Measurements from ENCODE around the gene UBQLNL. TPM values are rescaled to one million over a fixed set of nuclear protein-coding genes. Genes with fewer than 3 reads are reported as not detected.

The UBQLNL gene
- total and polyA plus RNA-seq, 10 of the 15 experiments (the other 5 are each of a cell fraction or from before 2014, with no cell fraction given) = 0.13 to 1.6 (median 0.37) TPM

DNA sequence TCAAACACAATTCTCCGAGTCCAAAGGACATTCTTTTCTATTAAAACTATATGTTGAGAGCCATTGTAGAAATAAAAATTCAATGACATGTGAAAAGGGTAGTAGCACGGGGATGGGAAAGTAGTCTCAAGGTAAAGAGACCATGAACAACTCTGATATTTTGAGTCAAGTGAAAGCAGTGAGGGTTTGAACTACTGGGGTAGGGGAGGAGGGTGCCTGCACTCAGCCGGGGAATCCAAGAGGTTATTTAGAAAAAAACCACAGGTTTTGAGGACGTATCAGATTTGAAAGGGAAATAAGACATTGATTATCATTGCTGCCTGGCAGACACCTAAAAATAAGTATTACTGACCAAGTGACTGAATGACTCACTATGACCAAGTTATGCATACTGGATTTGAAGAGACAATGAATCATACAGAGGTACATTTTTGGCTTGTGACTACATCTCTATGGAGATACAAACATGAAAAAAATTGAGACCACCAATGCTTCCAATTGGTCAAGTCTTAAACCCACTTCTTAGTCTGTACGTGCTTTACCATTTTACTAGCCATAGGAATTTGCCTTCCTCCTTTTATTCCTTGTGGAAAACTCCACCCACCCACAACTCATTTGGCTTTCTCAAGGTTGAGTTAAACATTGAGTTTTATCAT lies 34.1 kb upstream of the UBQLNL start (continued):
- TF ChIP-seq NRF1 (conservative IDR thresholded peaks at IDR 0.05; ENCODE audit: low read depth, low read length) = no peak
- TF ChIP-seq NBN (IDR thresholded peaks at IDR 0.05) = no peak
- TF ChIP-seq CREB1 (IDR thresholded peaks at IDR 0.05; ENCODE audit: low read depth) = no peak
- TF ChIP-seq BCL11A (IDR thresholded peaks at IDR 0.05; ENCODE audit: low read depth, low read length) = 0 out of 2 replicates have a peak, but pooled peaks have one; percentile 7
- TF ChIP-seq MTA2 (IDR thresholded peaks at IDR 0.05; ENCODE audit: low read depth) = peak; percentile 52; the same call in 1 of the 2 replicates
- no peak for TF ChIP-seq CBX5 (IDR thresholded peaks at IDR 0.05; ENCODE audit: low read depth)
- peak in 1 of 2 experiments; percentile 27; a peak in 1 of 4 replicates for TF ChIP-seq EP300 (IDR thresholded peaks at IDR 0.05; ENCODE audit: borderline replicate concordance in 1 of 2, control insufficient read depth in 1 of 2, low read depth in 2 of 2, low read length in 2 of 2)
- TF ChIP-seq CREM (IDR thresholded peaks at IDR 0.05; ENCODE audit: low read depth) = no peak
- 0 out of 2 replicates have a peak, but pooled peaks have one; percentile 23 for TF ChIP-seq ATF7 (IDR thresholded peaks at IDR 0.05; ENCODE audit: low read depth)
- peak in 1 of 2 experiments; percentile 29; a peak in 1 of 4 replicates for TF ChIP-seq IKZF2 (IDR thresholded peaks at IDR 0.05)
- TF ChIP-seq POLR2AphosphoS2 (IDR thresholded peaks at IDR 0.05; ENCODE audit: low read depth, low read length) = no peak
- TF ChIP-seq MEF2A (IDR thresholded peaks at IDR 0.05; ENCODE audit: insufficient read depth, low read depth, low read length) = peak; percentile 25; the same call in 1 of the 2 replicates
- no peak for TF ChIP-seq POLR2AphosphoS5 (IDR thresholded peaks at IDR 0.05; ENCODE audit: low read length)
- no peak for TF ChIP-seq SRF (IDR thresholded peaks at IDR 0.05; ENCODE audit: low read depth in 2 of 2, low read length in 2 of 2)
- TF ChIP-seq BACH1 (IDR thresholded peaks at IDR 0.05; ENCODE audit: borderline replicate concordance) = no peak
- no peak for TF ChIP-seq CBFB (IDR thresholded peaks at IDR 0.05; ENCODE audit: low read depth)
- TF ChIP-seq JUND (IDR thresholded peaks at IDR 0.05; ENCODE audit: low read depth, low read length) = no peak
